Thymus (tissue), 11 donors: ENCODE results near the gene ASXL1. TPM values are rescaled to one million over a fixed set of nuclear protein-coding genes. Genes with fewer than 3 reads are reported as not detected.
"Not testable (repeated sequence)": the region's sequence is repeated elsewhere in the genome, so short reads cannot be mapped to it uniquely, and the experiment has no call there.

Source experiments
- DNase-seq, 9 donors: peaks; one replicate each; pipeline ENCODE4 v3.0.0-alpha.2; 2013; ENCODE audit warnings: low spot score in 9 of 9, low read depth in 6 of 9, missing footprints in 1 of 9
- H3K27ac ChIP-seq, 2 donors: one replicate each; pipeline ENCODE4 v1.5.1; 2013; ENCODE audit warnings: control low read depth in 1 of 2, low read depth in 1 of 2, low read length in 1 of 2, mild to moderate bottlenecking in 1 of 2, moderate library complexity in 1 of 2
- H3K27me3 ChIP-seq, 2 donors: one replicate each; pipeline ENCODE4 v1.5.1; 2013; ENCODE audit warnings: low read length in 1 of 2; ENCODE audit not compliant: control insufficient read depth in 2 of 2, insufficient read depth in 1 of 2
- H3K36me3 ChIP-seq, 2 donors: one replicate each; pipeline ENCODE4 v1.5.1; 2013; ENCODE audit warnings: low read length in 1 of 2, mild to moderate bottlenecking in 1 of 2, moderate library complexity in 1 of 2; ENCODE audit not compliant: control insufficient read depth in 2 of 2, insufficient read depth in 2 of 2
- H3K4me1 ChIP-seq, 2 donors: one replicate each; pipeline ENCODE4 v1.5.1; 2013; ENCODE audit warnings: low read length in 2 of 2; ENCODE audit not compliant: control insufficient read depth in 2 of 2, insufficient read depth in 2 of 2
- H3K4me3 ChIP-seq, 2 donors: one replicate each; pipeline ENCODE4 v1.5.1; 2013; ENCODE audit warnings: low read length in 2 of 2, control low read depth in 1 of 2, mild to moderate bottlenecking in 1 of 2
- H3K9me3 ChIP-seq, 2 donors: one replicate each; pipeline ENCODE4 v1.5.1; 2013; ENCODE audit warnings: low read length in 1 of 2, mild to moderate bottlenecking in 1 of 2; ENCODE audit not compliant: control insufficient read depth in 2 of 2, insufficient read depth in 1 of 2
- WGBS: extraction: QIAGEN DNeasy Blood & Tissue Kit; methylation state at CpG from one replicate; pipeline ENCODE4 v1.1.7; 2013; 5-methylcytosine and 5-hydroxymethylcytosine counted together
- polyA plus RNA-seq: library from polyadenylated mRNA; stranded (reverse); fragments of 200-250 nt; gene quantifications from one replicate; pipeline ENCODE4 v1.2.3, GENCODE V29; 2013
- total RNA-seq: library from RNA; stranded (reverse); fragments of 120-200 nt; gene quantifications from one replicate; pipeline ENCODE4 v1.2.4, GENCODE V29; 2013
- donor health status: healthy.

Gene ASXL1
- total and polyA plus RNA-seq, 2 donors: 34.8 to 40.0 TPM

- Histone ChIP-seq H3K9me3 (no peaks in the 10 kb centered on the region), H3K4me1 (peaks cover 4 to 9% of the 10 kb centered on the region in 2 donors), H3K27ac (no peak overlapping the region), H3K4me3 (no peak overlapping the region), H3K27me3 (no peaks in the 10 kb centered on the region), H3K36me3 (peaks cover 30 to 37% of the 10 kb centered on the region in 2 donors)
- WGBS: 97% methylated on average over 12 of the region's 12 CpGs
- DNase-seq: no peak
These were observed 24.7 kb upstream of the ASXL1 start for GRCh38 chr20:32333181-32333987.

DNA sequence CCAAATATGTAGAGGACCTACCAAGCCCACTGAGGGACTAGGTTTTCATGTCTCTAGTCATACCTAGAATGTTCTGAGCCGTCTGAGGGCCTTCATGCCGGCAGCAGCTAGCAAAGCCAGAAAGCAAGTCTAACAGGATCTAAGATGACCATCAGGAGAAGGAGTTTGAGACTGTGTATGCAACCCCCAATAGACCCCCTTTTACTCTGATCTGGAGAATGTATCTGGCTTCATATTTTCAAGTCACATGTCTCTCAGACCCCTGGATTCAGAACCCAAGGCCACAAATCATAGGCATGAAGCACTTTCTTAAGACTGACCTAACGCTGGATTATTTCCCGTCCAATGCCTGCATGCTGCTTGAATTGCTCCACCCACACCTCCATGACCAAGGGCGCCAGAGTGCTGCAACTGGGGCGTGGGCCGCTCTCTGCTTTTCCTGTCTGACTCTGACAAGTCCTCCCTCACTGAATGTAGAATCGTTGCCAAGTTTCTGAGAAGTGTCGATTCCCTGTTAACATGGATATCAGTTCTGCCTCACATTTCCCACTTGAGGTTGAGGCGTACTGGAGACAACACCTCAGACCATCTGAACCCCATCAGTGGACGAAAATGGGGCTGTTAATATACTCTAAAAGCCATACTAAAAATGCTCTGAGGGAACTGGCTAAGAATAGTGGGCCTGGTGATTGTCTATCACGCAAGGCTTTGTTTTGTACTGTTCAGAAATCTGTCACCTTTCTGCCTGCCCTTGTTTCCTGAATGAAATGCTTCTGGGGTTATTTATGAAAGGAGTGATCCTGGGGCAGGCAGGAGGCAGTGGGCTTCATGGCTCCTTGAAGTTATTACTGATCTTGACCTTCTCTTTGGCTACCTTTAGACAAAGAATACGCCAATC is 23.9 kb upstream of the ASXL1 start:
- Histone ChIP-seq H3K4me3 (no peak overlapping the region), H3K9me3 (no peaks in the 10 kb centered on the region), H3K36me3 (peaks cover 30 to 38% of the 10 kb centered on the region in 2 donors), H3K27me3 (no peaks in the 10 kb centered on the region), H3K27ac (peak overlapping the region in 1 of 2 donors; percentile 9), H3K4me1 (peaks cover 4 to 13% of the 10 kb centered on the region in 2 donors)
- 83% methylated on average over 13 of the region's 13 CpGs for WGBS
- DNase-seq: no peak

- WGBS: 41% methylated on average over 5 of the region's 5 CpGs
- Histone ChIP-seq H3K4me1 (peaks cover 4 to 13% of the 10 kb centered on the region in 2 donors), H3K27ac (no peak overlapping the region), H3K9me3 (no peaks in the 10 kb centered on the region), H3K36me3 (peaks cover 12 to 17% of the 10 kb centered on the region in 2 donors), H3K27me3 (no peaks in the 10 kb centered on the region), H3K4me3 (no peak overlapping the region)
- DNase-seq: peak in 5 of 9 donors; percentile 21 to 71 (median 31)
These were observed 21.2 kb upstream of the ASXL1 start for GRCh38 chr20:32336918-32337347.

GRCh38 chr20:32337937-32338661 is 20.0 kb upstream of the ASXL1 start:
- DNase-seq: peak in 1 of 9 donors; percentile 49
- Histone ChIP-seq H3K4me1 (peaks cover 4 to 13% of the 10 kb centered on the region in 2 donors), H3K9me3 (no peaks in the 10 kb centered on the region), H3K27ac (no peak overlapping the region), H3K27me3 (no peaks in the 10 kb centered on the region), H3K4me3 (no peak overlapping the region), H3K36me3 (peaks cover 7 to 11% of the 10 kb centered on the region in 2 donors)
- 72% methylated on average over 11 of the region's 11 CpGs for WGBS

DNA sequence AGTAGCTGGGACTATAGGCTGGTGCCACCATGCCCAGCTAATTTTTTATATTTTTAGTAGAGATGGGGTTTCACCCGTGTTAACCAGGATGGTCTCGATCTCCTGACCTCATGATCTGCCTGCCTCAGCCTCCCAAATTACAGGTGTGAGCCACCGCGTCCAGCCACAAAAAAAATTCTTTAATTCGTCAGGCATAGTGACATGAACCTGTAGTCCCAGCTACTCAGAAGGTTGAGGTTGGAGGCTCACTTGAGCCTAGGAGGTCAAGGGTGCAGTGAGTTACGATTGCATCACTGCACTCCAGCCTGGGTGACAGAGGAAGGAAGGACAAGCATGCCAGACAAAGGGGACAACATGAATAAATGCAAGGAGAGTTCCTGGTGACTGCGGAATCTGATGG is 19.5 kb upstream of the ASXL1 start:
- no peak for DNase-seq
- Histone ChIP-seq H3K36me3 (peaks cover 5 to 11% of the 10 kb centered on the region in 2 donors), H3K4me1 (peaks cover 4 to 13% of the 10 kb centered on the region in 2 donors), H3K4me3 (no peak overlapping the region), H3K27me3 (no peaks in the 10 kb centered on the region), H3K27ac (no peak overlapping the region), H3K9me3 (no peaks in the 10 kb centered on the region)
- 98% methylated on average over 7 of the region's 7 CpGs for whole genome bisulfite sequencing

- H3K27me3 ChIP-seq: no peaks in the 10 kb centered on the region
- no peaks in the 10 kb centered on the region for H3K9me3 ChIP-seq
- no peak overlapping the region for H3K4me3 ChIP-seq
- H3K36me3 ChIP-seq: peaks cover 2 to 8% of the 10 kb centered on the region in 2 donors
- DNase-seq: no peak
- H3K4me1 ChIP-seq: peaks cover 4 to 13% of the 10 kb centered on the region in 2 donors
- WGBS: 91% methylated on average over 2 of the region's 2 CpGs
- no peak overlapping the region for H3K27ac ChIP-seq
These were observed 19.0 kb upstream of the ASXL1 start for GRCh38 chr20:32339116-32339515.

GRCh38 chr20:32341053-32341452 is 17.1 kb upstream of the ASXL1 start:
- not testable (repeated sequence) for DNase-seq, H3K27me3 ChIP-seq, H3K36me3 ChIP-seq, H3K27ac ChIP-seq, H3K9me3 ChIP-seq, H3K4me3 ChIP-seq
- WGBS: 98% methylated on average over 2 of the region's 2 CpGs
- H3K4me1 ChIP-seq: peaks cover 4 to 13% of the 10 kb centered on the region in 2 donors

GRCh38 chr20:32343439-32343838 is 14.7 kb upstream of the ASXL1 start:
- Histone ChIP-seq H3K36me3 (peaks cover 0 to under 1% of the 10 kb centered on the region in 2 donors), H3K4me1 (peaks cover 0 to 3% of the 10 kb centered on the region in 2 donors), H3K9me3 (no peaks in the 10 kb centered on the region), H3K27me3 (no peaks in the 10 kb centered on the region), H3K4me3 (no peak overlapping the region), H3K27ac (no peak overlapping the region)
- no peak for DNase-seq
- WGBS: 97% methylated on average over 3 of the region's 3 CpGs
